ENCODE results near the gene OAT. TPM values are rescaled to one million over a fixed set of nuclear protein-coding genes. Genes with fewer than 3 reads are reported as not detected.

Gene OAT
- total and polyA plus RNA-seq, 4 donors: 25.1 to 255 (median 69.1) TPM

- no peak overlapping the region for H3K4me3 ChIP-seq (ENCODE audit: low read depth in 1 of 3, low read length in 3 of 3)
- no peaks in the 10 kb centered on the region for H3K4me1 ChIP-seq (ENCODE audit: control insufficient read depth in 4 of 4, insufficient read depth in 4 of 4, low read length in 3 of 4)
- DNase-seq (ENCODE audit: low spot score): no peak
- no peaks in the 10 kb centered on the region for H3K36me3 ChIP-seq (ENCODE audit: control insufficient read depth in 4 of 4, insufficient read depth in 3 of 4, low read depth in 1 of 4, low read length in 3 of 4)
- TF ChIP-seq, protein P1, sequence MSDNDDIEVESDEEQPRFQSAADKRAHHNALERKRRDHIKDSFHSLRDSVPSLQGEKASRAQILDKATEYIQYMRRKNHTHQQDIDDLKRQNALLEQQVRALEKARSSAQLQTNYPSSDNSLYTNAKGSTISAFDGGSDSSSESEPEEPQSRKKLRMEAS (IDR thresholded peaks at IDR 0.05): no peak
- no peak for TF ChIP-seq REST (IDR thresholded peaks at IDR 0.05)
- no peak for TF ChIP-seq FOXA1 (IDR thresholded peaks at IDR 0.05)
- TF ChIP-seq SP1 (IDR thresholded peaks at IDR 0.05): no peak
- no peak for TF ChIP-seq HNF4A (conservative IDR thresholded peaks at IDR 0.05)
- TF ChIP-seq GABPA (IDR thresholded peaks at IDR 0.05 in 1 of 2, conservative IDR thresholded peaks at IDR 0.05 in 1 of 2): no peak
- no peak for TF ChIP-seq RXRA (IDR thresholded peaks at IDR 0.05)
- no peak for TF ChIP-seq EGR1 (IDR thresholded peaks at IDR 0.05; ENCODE audit: low read depth in 2 of 2)
- TF ChIP-seq YY1 (IDR thresholded peaks at IDR 0.05): no peak
- no peak overlapping the region for H3K27ac ChIP-seq (ENCODE audit: low read depth in 1 of 2, low read length in 2 of 2)
- no peaks in the 10 kb centered on the region for H3K9me3 ChIP-seq (ENCODE audit: control insufficient read depth in 4 of 4, low read length in 3 of 4)
- no peak overlapping the region for H3K9ac ChIP-seq (ENCODE audit: low read depth in 1 of 2, low read length in 2 of 2)
- no peaks in the 10 kb centered on the region for H3K27me3 ChIP-seq (ENCODE audit: control insufficient read depth in 4 of 4, insufficient read depth in 4 of 4, low read length in 3 of 4)
- 77% methylated on average over 7 of the region's 7 CpGs for WGBS
Measured at GRCh38 chr10:124366825-124367224, 51.9 kb downstream of the OAT start.

- 77% methylated on average over 5 of the region's 5 CpGs for WGBS
- H3K9ac ChIP-seq (ENCODE audit: low read depth in 1 of 2, low read length in 2 of 2): no peak overlapping the region
- H3K27ac ChIP-seq (ENCODE audit: low read depth in 1 of 2, low read length in 2 of 2): no peak overlapping the region
- H3K4me3 ChIP-seq (ENCODE audit: low read depth in 1 of 3, low read length in 3 of 3): no peak overlapping the region
- no peaks in the 10 kb centered on the region for H3K36me3 ChIP-seq (ENCODE audit: control insufficient read depth in 4 of 4, insufficient read depth in 3 of 4, low read depth in 1 of 4, low read length in 3 of 4)
- H3K27me3 ChIP-seq (ENCODE audit: control insufficient read depth in 4 of 4, insufficient read depth in 4 of 4, low read length in 3 of 4): no peaks in the 10 kb centered on the region
- no peak for TF ChIP-seq FOXA1 (IDR thresholded peaks at IDR 0.05)
- TF ChIP-seq TAF1 (conservative IDR thresholded peaks at IDR 0.05): no peak
- TF ChIP-seq NR2F2 (IDR thresholded peaks at IDR 0.05): no peak
- TF ChIP-seq, protein P2, sequence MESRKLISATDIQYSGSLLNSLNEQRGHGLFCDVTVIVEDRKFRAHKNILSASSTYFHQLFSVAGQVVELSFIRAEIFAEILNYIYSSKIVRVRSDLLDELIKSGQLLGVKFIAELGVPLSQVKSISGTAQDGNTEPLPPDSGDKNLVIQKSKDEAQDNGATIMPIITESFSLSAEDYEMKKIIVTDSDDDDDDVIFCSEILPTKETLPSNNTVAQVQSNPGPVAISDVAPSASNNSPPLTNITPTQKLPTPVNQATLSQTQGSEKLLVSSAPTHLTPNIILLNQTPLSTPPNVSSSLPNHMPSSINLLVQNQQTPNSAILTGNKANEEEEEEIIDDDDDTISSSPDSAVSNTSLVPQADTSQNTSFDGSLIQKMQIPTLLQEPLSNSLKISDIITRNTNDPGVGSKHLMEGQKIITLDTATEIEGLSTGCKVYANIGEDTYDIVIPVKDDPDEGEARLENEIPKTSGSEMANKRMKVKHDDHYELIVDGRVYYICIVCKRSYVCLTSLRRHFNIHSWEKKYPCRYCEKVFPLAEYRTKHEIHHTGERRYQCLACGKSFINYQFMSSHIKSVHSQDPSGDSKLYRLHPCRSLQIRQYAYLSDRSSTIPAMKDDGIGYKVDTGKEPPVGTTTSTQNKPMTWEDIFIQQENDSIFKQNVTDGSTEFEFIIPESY (IDR thresholded peaks at IDR 0.05): no peak
- no peak for TF ChIP-seq REST (IDR thresholded peaks at IDR 0.05)
- no peak for TF ChIP-seq RXRA (IDR thresholded peaks at IDR 0.05)
- no peak for TF ChIP-seq SP1 (IDR thresholded peaks at IDR 0.05)
- no peak for TF ChIP-seq GABPA (IDR thresholded peaks at IDR 0.05 in 1 of 2, conservative IDR thresholded peaks at IDR 0.05 in 1 of 2)
- no peak for TF ChIP-seq RAD21 (IDR thresholded peaks at IDR 0.05)
- TF ChIP-seq, protein P1 (IDR thresholded peaks at IDR 0.05): no peak
- DNase-seq (ENCODE audit: low spot score): no peak
- H3K4me1 ChIP-seq (ENCODE audit: control insufficient read depth in 4 of 4, insufficient read depth in 4 of 4, low read length in 3 of 4): no peaks in the 10 kb centered on the region
- H3K9me3 ChIP-seq (ENCODE audit: control insufficient read depth in 4 of 4, low read length in 3 of 4): no peaks in the 10 kb centered on the region
Measured at GRCh38 chr10:124366343-124366742, 52.4 kb downstream of the OAT start.
